Panc1 (cell line): ENCODE data around the gene ANKRD34A.

Experiments used
- POLR2AphosphoS5 ChIP-seq: IDR thresholded peaks from 2 replicates; pipeline ENCODE4 v1.6.1; 2012; ENCODE audit warnings: mild to moderate bottlenecking, low read depth, low read length, moderate library complexity
- TF ChIP-seq, protein P1 (sequence below): fragments of 450-650 bp; IDR thresholded peaks from 2 replicates; pipeline ENCODE4 v1.5.1; 2017; ENCODE audit warnings: mild to moderate bottlenecking

DNA sequence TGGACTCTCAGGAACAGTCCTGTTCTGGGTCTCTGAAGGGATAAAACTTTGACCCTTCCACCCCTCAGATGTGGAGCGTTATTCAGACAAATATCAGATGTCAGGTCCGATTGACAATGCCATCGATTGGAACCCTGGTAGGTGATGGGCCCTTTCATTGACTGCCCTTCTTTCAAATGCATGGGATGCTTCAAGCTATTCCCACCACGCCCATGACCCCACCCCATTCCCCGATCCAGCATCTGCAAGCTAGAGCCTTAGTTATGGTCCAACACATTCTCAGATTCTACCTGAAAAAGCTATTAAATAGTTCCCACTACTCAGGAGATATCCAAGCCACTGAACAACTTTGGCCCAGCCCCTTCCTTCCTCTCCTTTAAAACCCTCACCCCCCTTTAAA lies 12.6 kb upstream of the ANKRD34A start:
- TF ChIP-seq, protein P1, sequence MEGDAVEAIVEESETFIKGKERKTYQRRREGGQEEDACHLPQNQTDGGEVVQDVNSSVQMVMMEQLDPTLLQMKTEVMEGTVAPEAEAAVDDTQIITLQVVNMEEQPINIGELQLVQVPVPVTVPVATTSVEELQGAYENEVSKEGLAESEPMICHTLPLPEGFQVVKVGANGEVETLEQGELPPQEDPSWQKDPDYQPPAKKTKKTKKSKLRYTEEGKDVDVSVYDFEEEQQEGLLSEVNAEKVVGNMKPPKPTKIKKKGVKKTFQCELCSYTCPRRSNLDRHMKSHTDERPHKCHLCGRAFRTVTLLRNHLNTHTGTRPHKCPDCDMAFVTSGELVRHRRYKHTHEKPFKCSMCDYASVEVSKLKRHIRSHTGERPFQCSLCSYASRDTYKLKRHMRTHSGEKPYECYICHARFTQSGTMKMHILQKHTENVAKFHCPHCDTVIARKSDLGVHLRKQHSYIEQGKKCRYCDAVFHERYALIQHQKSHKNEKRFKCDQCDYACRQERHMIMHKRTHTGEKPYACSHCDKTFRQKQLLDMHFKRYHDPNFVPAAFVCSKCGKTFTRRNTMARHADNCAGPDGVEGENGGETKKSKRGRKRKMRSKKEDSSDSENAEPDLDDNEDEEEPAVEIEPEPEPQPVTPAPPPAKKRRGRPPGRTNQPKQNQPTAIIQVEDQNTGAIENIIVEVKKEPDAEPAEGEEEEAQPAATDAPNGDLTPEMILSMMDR = no peak
- no peak for TF ChIP-seq POLR2AphosphoS5
